ENCODE results near the gene DTHD1.

Gene DTHD1

GRCh38 chr4:36391411-36391810, 110.0 kb downstream of the DTHD1 start:
- Histone ChIP-seq H3K27me3 (ENCODE audit: control insufficient read depth, insufficient read depth, low read length) (no peaks in the 10 kb centered on the region), H3K4me1 (ENCODE audit: control insufficient read depth, insufficient read depth, low read length) (no peaks in the 10 kb centered on the region), H3K4me3 (ENCODE audit: low read length) (no peak overlapping the region), H3K9ac (ENCODE audit: low read length) (no peak overlapping the region), H3K36me3 (ENCODE audit: control insufficient read depth, insufficient read depth, low read length) (no peaks in the 10 kb centered on the region), H3K27ac (ENCODE audit: low read depth, low read length) (no peak overlapping the region)

GRCh38 chr4:36392024-36392423, 110.6 kb downstream of the DTHD1 start:
- Histone ChIP-seq H3K4me1 (ENCODE audit: control insufficient read depth, insufficient read depth, low read length) (no peaks in the 10 kb centered on the region), H3K36me3 (ENCODE audit: control insufficient read depth, insufficient read depth, low read length) (no peaks in the 10 kb centered on the region), H3K4me3 (ENCODE audit: low read length) (no peak overlapping the region), H3K27me3 (ENCODE audit: control insufficient read depth, insufficient read depth, low read length) (no peaks in the 10 kb centered on the region), H3K27ac (ENCODE audit: low read depth, low read length) (no peak overlapping the region), H3K9ac (ENCODE audit: low read length) (no peak overlapping the region)

GRCh38 chr4:36392916-36393315, 111.5 kb downstream of the DTHD1 start:
- H3K9ac ChIP-seq (ENCODE audit: low read length) = no peak overlapping the region

More at GRCh38 chr4:36392916-36393315, 111.5 kb downstream of the DTHD1 start:
- Histone ChIP-seq H3K4me3 (ENCODE audit: low read length) (no peak overlapping the region), H3K36me3 (ENCODE audit: control insufficient read depth, insufficient read depth, low read length) (no peaks in the 10 kb centered on the region), H3K4me1 (ENCODE audit: control insufficient read depth, insufficient read depth, low read length) (no peaks in the 10 kb centered on the region), H3K27me3 (ENCODE audit: control insufficient read depth, insufficient read depth, low read length) (no peaks in the 10 kb centered on the region), H3K27ac (ENCODE audit: low read depth, low read length) (no peak overlapping the region)

Measured in rectal smooth muscle tissue (tissue), 1 donor.